ENCODE data around the gene RADIL.

RADIL gene

GRCh38 chr7:4808026-4808425, 75.5 kb downstream of the RADIL start:
- TF ChIP-seq, protein P1, sequence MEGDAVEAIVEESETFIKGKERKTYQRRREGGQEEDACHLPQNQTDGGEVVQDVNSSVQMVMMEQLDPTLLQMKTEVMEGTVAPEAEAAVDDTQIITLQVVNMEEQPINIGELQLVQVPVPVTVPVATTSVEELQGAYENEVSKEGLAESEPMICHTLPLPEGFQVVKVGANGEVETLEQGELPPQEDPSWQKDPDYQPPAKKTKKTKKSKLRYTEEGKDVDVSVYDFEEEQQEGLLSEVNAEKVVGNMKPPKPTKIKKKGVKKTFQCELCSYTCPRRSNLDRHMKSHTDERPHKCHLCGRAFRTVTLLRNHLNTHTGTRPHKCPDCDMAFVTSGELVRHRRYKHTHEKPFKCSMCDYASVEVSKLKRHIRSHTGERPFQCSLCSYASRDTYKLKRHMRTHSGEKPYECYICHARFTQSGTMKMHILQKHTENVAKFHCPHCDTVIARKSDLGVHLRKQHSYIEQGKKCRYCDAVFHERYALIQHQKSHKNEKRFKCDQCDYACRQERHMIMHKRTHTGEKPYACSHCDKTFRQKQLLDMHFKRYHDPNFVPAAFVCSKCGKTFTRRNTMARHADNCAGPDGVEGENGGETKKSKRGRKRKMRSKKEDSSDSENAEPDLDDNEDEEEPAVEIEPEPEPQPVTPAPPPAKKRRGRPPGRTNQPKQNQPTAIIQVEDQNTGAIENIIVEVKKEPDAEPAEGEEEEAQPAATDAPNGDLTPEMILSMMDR (IDR thresholded peaks at IDR 0.05): no peak

GRCh38 chr7:4807598-4808016, 75.9 kb downstream of the RADIL start:
- TF ChIP-seq, protein P1 (IDR thresholded peaks at IDR 0.05): no peak

DNA sequence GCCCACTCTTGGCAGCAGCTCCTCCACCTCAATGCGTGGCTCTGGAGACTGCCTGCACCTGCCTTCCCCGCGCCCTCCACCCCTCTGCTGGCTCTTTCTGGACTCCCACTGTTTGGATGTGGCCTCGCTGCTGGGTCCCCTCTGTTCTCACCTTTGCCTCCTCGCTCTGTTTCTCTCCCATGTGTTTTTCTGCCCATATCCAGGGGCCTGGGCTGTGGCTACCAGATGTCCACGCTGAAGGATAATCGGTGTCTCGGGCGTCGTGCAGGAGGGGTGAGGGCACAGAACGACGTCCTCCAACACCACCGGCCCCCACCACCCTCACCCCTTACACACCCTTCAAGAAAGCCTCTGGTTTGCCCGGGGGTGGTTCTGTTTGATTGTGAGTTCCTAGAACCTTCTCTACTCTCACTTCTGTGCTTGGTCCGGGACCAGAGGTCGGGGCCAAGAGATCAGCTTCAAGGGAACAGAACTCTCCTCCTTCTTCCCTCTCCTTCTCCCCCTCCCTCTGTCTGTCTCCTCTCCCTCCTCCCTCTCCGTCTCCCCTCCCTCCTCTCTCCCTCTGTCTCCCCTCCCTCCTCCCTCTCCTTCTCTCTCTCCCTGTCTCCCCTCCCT, 76.4 kb downstream of the RADIL start:
- TF ChIP-seq, protein P1 (IDR thresholded peaks at IDR 0.05): no peak

- TF ChIP-seq, protein P1 (IDR thresholded peaks at IDR 0.05): no peak
Measured at GRCh38 chr7:4805984-4806300, 77.6 kb downstream of the RADIL start.

GRCh38 chr7:4805110-4805983, 78.2 kb downstream of the RADIL start:
- TF ChIP-seq, protein P1 (IDR thresholded peaks at IDR 0.05): no peak

DNA sequence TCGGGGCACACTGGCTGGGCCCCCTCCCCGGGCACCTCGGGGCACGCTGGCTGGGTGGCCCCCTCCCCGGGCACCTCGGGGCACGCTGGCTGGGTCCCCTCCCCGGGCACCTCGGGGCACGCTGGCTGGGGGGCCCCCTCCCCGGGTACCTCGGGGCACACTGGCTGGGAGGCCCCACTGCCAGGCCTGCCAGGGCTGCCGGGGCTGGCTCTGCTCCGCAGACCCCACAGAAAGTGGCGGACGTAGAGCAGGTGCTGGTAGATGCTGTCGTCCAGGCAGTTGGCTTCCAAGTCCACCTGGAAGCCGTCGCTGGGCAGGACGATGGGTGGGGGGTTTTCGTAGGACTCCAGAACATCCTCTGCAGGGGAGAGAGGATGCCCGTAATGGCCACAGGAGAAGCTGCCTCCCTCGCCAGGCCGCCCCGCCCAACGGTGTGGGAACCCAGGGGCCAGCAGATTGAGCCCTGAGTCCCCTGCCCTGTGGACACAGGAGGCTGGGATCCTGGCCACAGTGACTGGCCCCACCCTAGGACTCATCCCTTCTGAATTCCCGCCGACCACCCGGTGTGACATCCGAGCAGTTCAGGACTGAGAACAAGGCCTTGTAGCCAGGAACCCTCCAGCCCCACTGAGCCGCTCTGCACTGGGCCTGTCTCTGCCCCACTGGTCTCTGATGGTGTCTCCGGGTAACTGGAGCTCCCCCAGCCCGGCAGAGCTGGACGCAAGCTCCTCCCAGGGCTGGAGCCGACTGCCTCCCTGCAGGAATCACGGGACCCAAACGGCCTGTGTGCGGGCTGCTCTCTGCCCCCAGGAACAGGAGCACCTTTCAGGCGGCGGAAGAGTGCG, 79.9 kb downstream of the RADIL start:
- TF ChIP-seq, protein P1 (IDR thresholded peaks at IDR 0.05): no peak

DNA sequence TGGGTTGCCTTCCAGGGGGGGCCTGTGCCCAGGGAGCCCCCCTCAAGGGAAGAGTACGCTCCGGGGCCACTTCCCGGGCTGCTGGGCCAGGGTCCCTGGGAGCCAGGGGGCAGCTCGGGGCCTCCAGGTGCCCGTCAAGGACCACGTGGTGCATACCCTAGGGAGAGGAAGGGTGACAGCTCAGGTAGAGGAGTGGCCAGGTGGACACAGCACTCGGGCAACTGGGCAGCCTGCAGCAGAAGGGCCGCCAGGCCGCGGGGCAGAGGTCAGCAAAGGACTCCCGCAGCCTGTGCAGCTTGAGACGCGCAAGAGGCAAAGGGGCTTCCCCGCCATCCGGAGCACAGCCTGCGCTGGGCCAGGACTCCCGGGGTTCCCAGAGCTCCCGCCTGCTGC, 81.7 kb downstream of the RADIL start:
- TF ChIP-seq, protein P1 (IDR thresholded peaks at IDR 0.05): no peak

Measured in LNCAP (cell line).